Iris pigment epithelial cell (primary cell): ENCODE data around the gene DUSP3.
A peak's percentile ranks its signal among the peaks of the same experiment; 100 is the strongest.

Experiments
- DNase-seq: peaks from one replicate; pipeline ENCODE4 v3.0.0-alpha.2; 2011; ENCODE audit warnings: low read depth

DUSP3 gene

DNA sequence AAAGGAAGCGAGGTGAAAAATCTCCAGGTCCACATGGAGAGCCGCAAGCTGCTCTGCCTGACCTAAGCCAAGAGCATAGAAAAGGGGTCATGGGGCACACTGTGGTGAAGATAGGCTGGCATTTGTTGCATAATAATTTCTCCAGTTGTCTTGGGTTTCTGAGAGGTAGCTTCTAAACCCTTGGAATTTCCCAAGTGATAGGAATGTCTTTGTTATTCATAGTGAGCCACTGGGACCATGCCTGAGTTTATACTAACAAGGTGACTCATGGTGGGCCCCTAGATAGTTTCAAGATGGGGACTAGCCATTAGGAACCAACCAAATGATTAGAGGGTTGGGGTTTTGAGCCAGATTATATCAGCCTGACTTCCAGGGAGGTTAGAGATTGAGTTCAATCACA, 45.8 kb downstream of the DUSP3 start:
- DNase-seq, result peak; percentile 82

DNA sequence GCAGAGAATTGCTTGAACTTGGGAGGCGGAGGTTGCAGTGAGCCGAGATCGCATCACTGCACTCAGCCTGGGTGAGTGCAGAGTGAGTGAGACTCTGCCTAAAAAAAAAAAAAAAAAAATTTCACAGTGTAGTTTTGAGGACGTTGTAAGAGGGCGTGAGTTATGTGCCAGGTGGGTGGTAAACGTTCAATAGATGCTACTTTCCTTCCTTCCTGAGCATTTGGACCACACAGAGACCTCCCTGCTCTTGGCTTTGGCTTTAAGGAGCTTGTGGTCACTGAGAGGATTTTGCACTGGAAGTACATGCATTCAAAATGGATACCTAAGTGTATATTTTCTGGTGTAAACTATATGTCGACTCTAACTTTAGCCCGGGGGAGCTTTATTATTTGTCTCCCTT, 50.7 kb downstream of the DUSP3 start:
- no peak for DNase-seq

DNA sequence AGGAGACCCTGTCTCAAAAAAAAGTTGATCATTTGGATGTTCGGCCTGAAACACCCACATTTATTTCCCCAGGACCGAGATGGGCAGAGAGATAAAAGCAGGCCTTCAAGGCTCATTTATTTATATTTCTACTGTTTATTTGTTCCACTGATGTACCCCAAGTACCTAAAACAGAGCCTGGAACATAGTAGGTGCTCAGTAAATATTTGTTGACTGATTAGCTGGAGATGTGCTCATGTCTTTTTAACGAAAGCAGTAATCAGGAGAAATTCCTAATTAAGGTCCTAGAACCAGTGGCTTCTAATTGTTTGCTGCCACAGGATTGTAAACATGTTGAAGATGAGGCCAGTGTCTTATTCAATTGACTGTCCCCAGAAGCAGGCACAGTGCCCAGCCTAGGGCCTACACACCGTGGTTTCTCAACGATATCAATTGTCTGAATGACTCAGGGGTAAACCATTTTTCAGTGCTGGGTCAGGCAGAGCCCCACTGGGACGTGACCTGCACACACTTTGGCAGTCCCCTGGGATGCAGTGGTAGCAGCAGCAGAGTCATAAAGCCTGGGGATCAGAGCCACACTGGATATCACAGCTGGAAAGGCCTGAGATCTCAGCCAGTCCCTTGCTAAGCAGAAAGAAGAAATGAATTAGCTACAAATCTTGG, 54.9 kb downstream of the DUSP3 start:
- peak; percentile 65 for DNase-seq

DNA sequence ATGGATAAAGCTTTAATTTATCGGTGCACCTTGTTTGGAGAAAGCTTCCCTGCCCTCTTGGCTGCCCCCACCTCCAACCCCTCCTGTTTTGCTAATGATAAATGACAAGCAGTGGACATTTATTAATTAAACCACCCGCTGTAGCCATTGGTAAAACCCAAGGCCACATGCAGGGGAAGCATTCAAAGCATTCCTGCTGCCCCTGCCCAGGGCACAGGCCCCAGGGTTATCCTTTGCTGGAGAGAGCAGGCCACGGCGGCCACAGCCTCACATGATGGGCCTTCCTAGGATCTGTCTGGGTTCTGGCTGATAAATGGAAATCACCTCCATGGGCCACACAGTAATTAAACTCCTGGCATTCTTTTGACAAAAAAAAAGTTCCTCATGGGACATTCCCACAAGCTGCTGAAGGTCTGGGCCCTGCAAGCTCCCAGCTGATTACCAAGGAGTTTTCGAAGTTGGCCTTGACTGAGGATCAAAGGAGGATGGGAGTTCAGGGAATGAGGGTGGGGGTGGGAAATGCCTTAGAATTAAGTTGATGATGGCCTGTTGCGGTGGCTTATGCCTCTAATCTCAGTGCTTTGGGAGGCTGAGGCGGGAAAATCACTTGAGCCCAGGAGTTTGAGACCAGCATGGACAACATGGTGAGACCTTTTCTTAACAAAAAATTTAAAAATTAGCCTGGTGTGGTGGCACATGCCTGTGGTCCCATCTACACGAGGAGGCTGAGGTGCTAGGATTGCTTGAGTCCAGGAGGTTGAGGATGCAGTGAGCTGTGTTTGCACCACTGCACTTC, 55.7 kb downstream of the DUSP3 start:
- DNase-seq, result no peak

DNA sequence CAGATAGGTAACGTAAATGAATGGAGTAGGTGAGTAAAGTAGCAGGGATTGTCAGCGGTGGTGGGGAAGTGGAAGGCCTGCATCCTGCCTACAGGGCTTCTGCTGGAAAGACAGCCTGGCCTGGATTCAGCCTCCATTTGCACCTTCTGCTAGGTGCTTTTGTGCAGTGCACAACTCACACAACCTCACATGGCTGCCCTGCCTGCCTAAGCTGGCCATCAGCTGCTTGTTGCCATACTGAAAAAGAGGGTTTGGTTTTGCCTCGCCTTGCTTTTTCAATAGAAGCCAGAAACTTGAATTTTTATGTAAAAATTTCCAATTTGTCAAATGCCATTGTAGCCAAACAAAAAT, 56.5 kb downstream of the DUSP3 start:
- DNase-seq, result no peak

DNA sequence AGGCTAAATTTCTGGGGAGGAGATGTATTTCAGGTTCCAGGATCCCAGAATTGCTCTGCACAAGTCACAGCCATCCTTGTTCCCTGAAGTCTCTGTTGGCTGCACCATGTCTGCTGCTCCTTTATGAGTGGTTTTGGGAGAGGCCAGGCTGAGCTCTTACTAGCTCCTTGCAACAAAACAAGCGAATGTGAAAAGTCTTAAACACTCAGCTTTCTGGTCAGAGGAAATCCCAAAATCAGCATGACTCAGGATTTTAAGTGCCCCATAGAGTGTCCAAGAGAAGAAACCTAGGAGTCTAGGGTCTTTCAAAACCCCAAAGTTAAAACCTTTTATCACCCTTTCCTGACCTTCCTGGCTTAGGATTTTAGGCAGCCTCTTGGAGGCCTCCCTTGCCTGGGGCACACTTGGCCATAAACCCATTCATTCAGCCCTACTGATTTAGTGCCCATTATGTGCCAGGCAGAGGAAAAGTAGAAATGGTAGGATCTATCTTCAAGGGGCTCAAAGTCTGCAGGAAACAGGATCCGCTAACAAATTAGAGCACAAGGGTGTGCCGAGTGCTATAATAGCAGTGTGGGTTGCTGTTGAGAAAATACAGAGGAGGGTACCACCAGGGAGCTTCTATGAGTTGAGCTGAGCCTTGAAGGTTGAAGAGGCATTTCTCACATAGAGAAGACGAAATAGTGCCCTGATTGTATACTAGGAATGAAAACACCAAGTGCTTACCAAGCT, 57.1 kb downstream of the DUSP3 start:
- DNase-seq, result no peak

DNA sequence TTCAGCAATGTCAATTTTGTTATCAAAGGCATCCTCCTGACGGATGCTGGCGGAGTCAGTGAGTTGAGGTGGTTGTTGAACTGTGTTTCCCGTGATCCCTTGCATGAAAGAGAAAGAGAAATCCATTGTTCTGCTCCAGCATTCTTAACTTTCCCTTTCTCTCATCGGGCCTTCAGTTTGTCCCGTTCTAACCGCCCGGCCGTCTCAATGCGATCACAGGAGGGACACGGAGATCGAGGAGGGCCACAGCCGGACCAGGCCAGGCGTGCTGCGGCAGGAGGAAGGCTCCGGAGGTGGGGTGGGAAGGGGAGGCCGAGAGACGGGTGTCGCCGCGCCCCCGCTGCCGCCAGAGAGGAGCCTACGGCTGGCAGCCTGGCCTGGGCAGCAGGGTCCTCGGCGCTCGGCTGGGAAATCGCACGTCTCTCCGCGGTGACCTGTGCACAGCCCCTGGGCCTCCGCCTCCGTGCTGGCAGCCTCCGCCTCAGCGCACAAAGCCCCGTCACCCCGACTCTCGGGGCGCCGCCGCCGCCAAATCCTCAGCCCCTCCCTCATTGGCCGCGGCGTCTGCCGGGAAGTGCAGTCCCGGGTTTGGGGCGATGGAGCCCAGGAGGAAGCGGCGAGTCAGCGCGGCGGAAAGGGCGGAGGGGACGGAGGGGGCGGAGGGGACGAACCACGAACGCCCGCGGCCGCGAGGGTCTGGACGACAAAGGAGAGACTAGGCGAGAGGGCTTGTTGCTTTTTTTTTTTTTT, 58.3 kb downstream of the DUSP3 start:
- peak; percentile 57 for DNase-seq

DNA sequence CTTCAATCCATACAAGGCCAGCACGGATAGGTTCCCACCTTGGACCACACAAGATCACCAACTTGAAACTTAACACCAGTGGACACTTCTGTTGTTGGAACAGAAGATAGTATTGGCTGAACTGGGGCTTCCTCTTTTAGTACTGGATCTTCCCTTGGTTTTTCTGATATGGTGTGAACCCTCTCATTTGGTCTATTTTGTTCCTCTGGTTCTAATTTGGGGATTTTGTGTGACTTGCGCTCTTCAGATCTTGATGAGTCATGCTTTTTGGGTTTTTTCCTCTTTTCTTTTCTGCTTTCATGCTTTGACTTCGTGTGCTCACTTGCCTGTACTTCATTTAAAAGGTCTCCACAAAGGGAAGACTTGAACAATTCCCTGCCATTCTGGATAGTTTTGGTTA, 59.2 kb downstream of the DUSP3 start:
- no peak for DNase-seq

DNA sequence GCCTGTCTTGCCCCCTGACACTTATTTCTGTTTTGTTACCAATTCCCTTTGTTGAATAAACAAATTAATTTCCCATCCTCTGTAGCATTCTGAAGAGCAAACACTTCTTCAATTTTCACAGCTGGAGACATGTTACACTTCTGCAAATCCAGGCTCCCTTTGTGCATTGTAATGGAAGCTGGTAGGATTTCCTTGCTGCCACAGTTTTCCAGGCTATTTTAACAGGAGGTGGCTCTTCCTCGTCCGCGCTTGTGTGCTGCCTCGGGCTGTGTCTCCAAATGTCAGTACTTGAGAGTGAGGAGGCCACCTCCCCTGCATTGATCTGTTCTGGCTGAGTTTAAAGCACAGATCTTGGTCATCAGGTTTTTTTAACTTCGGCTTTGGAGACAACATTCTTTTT, 60.2 kb downstream of the DUSP3 start:
- DNase-seq, result no peak

DNA sequence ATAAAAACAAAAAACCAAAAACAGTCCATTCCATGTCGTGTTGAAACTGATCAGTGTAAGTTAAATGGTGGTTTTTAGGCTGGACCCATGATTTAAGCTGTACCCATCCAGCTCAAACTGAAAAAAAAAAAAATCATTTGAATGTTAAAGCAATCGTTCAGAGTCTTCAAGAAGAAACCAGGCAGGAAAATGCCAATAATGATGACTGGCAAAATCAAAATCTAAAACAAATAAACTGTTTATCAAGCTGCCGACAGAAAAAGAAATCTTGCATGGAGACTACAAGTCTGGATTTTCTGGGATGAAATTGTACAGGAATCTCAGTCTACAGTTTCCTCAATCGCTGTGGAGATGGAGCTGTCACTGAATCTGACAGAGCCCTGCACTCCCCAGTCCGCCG, 60.9 kb downstream of the DUSP3 start:
- no peak for DNase-seq
